ENCODE results near the gene HSFX3. TPM values are rescaled to one million over a fixed set of nuclear protein-coding genes. Genes with fewer than 3 reads are reported as not detected.
"Not testable (repeated sequence)": the region's sequence is repeated elsewhere in the genome, so short reads cannot be mapped to it uniquely, and the experiment has no call there.

HSFX3 gene
- total RNA-seq, 1 experiment from 2014 or later = not detected

DNA sequence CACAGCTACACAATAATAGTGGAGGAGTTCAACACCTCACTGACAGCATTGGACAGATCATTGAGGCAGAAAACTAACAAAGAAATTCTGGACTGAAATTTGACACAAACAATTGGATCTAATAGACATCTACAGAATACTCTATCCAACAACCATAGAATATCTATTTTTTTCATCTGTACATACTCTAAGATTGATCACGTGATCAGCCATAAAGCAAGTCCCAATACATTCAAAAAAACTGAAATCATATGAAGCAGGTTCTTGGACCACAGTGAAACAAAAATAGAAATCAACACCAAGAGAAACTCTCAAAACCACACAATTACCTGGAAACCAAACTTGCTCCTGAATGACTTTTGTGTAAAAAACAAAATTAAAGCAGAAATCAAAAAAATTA lies 32.4 kb downstream of the HSFX3 start:
- no peak for DNase-seq (ENCODE audit: low spot score)

DNA sequence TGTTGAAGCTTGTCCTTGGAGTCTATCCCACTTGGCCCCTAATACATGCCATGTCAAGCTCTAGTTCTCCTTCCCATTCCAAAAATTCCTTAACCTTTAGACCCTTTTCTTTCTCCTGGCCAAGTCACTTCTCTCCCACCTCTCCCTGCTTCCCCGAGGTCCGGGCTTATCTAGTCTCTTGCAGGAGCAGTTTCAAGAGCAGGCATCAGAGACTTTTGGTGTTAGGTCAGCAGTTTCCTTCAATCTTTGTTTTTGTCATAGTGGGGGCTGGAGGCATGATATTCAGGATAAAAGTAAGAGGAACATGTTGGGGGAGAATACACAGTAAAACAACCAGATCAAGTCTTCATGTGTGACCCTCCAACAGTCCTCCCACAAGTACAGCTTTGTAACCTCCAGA lies 33.1 kb downstream of the HSFX3 start:
- DNase-seq (ENCODE audit: low spot score) = no peak

DNA sequence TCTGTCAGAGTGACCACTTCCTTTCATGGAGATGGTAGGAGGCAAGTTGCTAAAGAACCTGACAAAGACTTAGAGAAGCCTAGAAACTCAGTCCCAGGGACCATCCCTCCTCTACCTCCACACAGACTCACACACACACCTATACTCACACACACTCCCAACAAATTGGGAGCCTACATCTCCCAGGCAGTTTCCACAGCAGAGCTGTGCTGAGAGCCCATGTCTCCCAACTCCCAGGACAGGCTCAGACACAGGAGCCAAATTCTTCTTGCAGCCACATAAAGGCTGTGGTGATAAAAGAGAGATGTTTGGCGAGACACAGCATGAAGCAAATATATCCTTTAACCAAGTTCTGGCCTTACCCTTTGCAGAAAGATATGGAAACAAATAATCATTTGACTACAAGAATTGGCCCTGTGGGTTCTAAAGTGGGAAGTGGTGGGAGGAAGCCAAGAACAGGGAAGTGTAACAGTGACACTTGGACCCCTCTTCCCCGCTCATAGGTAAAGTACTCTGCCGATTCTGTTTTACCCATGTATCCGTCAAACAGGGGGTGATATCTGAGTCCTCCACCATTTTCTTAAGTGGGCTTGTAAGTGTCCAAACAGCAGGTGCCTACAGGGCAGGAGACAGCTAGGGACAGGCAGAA lies 33.6 kb downstream of the HSFX3 start:
- no peak for DNase-seq (ENCODE audit: low spot score)

DNA sequence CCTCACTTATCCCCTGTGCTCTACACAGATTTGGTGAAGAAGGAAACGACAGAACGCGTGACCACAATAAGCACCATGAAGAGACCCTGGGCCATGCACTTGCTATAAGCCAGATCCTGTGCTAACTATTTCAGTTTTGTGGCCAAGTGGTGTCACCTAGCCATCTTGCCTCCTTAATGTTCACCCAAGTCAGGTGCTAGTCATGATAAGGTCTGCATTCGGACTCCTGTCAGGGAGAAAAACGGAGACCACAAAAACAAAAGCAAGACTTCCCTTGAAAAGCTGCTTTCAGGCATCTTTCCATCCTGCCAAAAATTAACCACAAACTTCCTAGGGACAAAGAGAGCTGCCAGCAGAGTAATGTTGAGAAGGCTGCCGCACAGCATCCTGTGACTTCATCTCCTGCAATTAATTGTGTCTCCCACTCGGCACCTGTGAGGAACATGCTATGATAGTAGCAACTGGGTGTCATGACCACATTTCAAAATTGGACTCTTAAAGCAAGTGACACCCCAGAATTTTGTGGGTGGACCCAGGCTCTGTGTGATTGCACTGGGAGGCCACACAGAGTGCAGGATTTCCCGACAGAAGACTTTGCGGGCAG lies 35.8 kb downstream of the HSFX3 start:
- DNase-seq (ENCODE audit: low spot score) = no peak

DNA sequence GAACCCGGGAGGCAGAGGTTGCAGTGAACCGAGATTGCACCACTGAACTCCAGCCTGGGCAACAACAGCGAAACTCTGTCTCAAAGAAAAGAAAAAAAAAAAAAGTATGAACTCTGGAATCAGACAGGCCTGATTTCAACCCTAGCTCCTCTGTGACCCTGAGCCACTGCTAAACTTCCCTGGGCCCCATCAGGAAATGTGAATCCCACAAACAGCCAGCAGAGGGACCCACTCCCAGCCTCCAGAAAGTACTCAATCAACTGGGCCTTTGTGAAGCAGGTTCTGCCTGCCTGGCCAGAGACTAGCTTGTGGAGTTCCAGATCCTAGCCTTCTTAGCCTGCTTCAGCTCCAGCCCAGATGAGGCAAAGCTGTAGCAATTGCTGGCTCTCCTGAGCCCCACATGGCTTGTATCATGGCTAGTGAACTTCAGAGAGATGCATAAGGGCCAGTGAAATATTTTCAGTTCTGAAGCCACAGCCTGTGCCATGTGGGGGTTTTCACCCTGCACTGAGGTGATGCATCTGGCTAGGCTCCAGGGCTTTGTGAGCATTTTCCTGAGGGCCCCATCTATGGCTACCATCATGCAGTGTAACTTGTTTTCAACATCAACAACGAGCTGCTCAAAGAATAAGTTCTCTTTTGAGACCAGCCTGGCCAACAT lies 37.4 kb downstream of the HSFX3 start:
- DNase-seq (ENCODE audit: low spot score) = peak; percentile 87

DNA sequence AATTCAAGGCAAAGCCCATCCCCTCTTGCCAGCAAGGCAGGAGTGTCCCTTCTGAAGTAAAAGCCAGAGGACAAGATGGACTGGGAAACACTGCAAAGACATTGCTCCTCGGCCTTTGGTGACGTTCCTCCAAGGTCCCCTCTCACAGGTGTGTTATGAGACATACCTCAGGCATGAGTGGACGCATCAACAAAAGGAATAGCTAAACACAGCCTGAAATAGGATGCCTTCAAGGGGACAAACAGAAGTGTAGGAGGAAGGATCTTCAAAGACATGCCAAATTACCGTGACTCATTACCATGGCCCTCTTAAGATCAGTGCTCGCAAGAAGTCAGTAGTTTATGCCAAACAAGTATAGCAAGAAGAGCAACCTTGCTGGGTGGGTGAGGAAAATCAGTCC lies 38.6 kb downstream of the HSFX3 start:
- DNase-seq (ENCODE audit: low spot score) = peak; percentile 72

DNA sequence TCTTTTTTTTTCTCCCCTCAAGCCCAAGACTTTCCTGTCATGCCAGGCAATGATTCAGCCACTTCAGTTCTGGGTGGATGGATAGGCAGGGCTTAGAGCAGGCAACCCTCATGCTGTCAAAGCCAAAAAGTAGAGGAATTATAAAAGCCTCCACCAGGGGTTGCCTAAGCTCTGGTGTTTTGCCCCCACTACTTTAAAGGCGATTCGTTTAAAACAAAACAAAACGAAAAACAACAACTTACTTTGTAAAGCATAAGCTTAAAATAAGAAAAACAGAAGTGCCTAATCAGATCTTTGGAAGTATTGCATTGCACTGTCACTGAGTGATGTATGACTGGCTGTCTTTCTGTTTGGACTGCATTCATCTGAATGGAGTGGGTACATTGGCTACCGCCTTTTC lies 39.3 kb downstream of the HSFX3 start:
- no peak for DNase-seq (ENCODE audit: low spot score)

DNA sequence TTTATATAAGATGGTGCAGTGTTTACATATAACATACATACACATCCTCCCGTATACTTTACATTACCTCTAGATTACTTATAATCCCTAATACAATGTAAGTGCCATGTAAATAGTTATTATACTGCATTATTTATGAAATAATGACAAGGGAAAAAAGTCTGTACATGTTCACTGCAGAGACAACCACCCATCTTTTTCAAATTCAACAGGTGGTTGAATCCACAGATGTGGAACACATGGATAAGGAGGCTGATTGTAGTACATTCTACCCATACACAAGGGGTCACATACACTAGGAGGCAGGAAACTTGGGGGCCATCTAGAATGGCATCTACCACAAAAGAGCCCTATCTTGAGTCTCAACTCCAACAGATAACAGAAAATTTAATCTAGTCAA lies 41.3 kb downstream of the HSFX3 start:
- no peak for DNase-seq (ENCODE audit: low spot score)

DNA sequence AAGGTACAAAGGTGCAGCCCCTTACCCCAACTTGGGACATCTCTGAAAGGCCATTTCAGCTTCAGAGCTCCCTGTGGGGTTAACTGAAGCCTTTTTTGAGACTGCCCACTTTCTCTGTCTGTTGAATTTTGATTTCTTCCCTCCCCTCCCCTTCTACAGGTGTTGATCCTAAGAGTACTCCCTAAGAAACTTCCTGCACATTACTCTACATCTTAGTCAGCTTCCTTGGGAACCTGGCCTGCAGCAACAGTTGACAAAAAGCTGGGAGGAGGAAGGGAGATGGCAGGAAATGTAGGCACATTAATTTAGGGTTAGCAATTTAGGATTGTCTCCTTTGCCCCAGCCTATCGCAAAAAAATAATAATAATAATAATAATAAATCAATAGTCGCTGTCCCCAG lies 43.4 kb downstream of the HSFX3 start:
- DNase-seq (ENCODE audit: low spot score) = no peak

DNA sequence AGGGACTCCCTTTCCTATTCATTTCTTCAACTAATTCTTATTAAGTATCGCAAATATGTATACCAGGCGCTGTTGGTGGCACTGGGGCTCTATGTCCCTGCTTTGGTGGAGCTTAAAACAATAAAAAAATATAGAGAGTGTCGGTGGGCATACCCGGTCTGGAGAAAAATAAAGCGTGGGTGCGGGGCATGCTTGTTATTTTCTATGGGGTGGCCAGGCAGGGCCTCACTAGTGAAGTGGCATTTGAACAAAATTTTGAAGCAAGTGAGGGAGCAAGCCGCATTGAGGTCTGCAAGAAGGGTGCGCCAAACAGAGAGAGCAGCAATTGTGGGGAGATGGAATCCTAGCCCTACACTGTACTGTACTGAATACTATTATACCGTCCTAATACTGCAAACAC lies 44.1 kb downstream of the HSFX3 start:
- no peak for DNase-seq (ENCODE audit: low spot score)

DNA sequence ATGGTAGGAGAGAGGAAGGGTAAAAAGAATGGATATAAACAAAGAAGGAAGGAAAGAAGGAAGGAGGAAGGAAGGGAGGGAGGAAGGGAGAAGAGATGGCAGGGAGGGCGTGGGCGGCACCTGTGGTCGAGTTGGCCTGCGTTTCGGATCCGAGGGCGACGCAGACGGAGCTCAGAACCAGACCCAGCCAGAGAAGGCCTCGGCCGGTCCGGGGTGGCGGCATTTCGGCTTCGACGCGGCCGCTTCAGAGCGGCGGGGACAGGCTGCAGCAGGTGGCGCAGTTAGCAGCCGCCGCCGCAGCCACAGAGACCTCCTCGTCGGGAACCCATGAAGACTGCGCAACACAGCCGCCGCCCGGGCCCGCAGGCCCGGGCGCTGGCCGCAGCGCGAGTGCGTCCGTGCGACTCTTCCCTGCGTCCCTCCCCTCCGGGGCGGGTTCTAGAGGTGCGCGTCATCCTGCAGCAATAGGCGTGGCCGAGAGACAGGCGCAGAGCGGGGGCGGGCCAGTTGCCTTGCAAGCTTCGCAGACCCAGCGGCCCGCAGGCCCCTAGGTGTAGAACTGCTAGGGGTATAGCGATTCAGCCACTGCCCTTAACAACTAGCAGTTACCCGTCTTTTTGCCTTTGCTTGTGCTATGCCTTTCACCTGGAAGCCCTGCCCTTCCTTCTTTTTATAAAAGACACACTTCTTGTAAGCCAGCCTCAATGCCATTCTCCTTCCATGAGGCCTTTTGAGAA lies 44.6 kb downstream of the HSFX3 start, which contains the start of gene IDS:
Gene IDS (minus strand): TSS at position 392 of the 737 bp plus-strand sequence. CDS start 169 bp downstream, at position 223.
- peak; percentile 94 for DNase-seq (ENCODE audit: low spot score)

DNA sequence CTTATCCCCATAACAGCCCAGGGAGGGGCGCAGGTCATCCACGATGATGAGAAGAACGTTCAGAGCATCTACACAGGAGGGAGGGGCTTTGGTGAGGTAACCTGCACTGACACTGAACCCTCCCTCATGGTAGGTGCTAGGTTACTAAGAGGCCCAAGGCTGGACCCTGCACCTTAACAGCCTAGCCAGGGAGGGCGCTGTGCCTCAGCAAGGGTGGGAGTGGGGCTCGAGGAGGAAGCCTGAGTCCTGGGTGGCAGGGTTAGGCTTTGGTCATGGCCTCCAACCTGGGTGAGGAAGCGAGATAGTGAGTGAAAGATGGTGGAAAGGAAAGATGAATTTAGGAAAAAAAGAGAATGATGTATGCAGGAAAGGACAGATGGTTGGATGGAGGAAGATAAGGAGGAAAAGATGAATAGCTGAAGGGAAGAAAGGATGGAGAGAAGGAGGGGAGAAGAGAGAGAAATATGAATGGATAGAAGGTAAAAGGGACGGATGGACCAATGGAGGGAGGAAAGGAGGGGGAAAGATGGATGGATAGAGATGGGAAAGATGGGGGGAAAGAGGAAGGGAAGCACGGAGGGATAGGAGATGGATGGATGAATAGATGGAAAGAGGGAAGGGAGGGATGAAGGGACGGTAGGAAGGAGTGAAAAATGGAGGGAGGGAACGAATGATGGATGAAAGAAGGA lies 45.4 kb downstream of the HSFX3 start:
- DNase-seq (ENCODE audit: low spot score) = peak; percentile 39

DNA sequence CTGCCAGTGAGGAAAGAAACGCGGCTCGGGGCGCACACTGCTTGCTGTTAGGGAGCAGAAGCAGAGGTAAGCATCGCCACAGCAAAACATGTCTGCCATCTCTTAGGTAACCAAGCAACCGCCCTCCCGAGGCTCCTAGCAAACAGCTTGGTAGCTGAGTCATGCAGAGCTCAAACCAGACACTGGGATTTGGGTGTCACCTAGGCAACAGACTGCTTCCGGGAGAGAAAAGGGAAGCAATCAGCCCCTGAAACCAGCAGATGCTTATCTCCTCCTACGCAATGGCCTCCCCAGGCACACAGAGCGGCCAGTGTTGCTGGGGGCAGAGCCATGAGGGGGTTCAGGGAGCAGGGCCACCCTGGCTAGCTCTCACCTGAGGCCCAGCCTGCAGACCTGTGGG lies 46.3 kb downstream of the HSFX3 start:
- DNase-seq (ENCODE audit: low spot score) = peak; percentile 51

DNA sequence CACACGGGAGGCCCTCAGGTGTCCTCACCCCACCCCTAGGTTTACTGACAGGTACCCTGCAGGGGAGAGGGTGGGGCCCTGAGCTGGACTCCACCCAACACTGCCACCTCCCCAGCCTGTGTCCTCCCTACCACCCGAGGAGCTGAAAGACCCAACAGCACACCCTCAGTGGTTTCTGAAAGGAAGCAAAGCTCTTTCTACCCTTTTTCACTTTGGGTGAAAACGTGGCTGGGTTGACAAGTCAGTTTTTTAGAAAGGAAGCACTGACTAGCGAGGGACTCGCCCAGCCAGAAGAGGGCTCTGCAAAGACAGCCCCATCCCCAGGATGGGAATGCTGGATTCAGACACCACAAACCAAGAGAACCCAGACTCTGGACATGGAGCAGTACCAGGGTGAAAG lies 46.8 kb downstream of the HSFX3 start:
- not testable (repeated sequence) for DNase-seq (ENCODE audit: low spot score)

DNA sequence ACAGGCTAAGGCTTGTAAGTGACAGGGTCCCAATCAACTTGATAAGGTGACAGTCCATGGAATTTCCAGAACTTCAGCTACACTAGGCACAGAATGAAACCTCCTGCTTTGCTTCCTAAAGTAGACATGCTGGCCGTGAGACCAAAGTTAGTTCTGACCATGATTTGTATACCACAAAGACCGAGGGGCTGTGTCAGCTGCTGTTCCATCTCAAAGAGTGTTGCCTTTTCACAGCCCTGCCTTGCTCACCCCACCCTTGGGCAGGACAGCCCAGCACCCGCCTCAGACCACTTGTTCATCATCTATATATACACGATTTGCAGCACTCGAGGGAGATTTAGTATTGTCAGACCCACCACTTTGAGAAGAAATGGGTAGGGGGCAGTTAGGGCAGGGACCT lies 50.0 kb downstream of the HSFX3 start:
- DNase-seq (ENCODE audit: low spot score) = no peak

DNA sequence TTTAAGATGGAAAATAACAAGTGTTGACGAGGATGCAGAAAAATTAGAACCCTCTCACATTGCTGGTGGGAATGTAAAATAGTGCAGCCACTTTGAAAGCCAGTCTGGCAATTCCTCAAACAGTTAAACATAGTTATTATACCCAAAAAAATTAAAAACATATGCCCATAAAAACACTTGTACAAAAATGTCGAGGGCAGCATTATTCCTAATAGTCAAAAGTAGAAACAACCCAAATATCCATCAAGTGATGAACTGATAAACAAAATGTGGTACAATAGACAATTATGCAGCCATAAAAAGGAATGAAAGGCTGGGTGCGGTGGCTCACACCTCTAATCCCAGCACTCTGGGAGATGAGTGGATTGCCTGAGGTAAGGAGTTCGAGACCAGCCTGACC lies 51.0 kb downstream of the HSFX3 start:
- DNase-seq (ENCODE audit: low spot score) = no peak

Other genes starting within 250 kb of the HSFX3 start
- 51.1 and 53.2 TPM in 2 replicates for gene IDS, start 44.6 kb downstream of the HSFX3 start, total RNA-seq (2014; rRNA removed; shearing (Covaris generic))
- 24.7 and 28.1 TPM in 2 replicates for gene EOLA1, start 8.9 kb downstream of the HSFX3 start, total RNA-seq (2014; rRNA removed; shearing (Covaris generic))
- gene MAGEA9B, start 37.5 kb upstream of the HSFX3 start, total RNA-seq (2014; rRNA removed; shearing (Covaris generic)) = not detected in 2 replicates
- gene HSFX2, start 45.4 kb upstream of the HSFX3 start, total RNA-seq (2014; rRNA removed; shearing (Covaris generic)) = 0.70 TPM in 1 of 2 replicates, not detected in the other
- gene TMEM185A, start 81.9 kb upstream of the HSFX3 start, total RNA-seq (2014; rRNA removed; shearing (Covaris generic)) = 12.3 and 25.0 TPM in 2 replicates
- gene MAGEA11, start 162.1 kb upstream of the HSFX3 start, total RNA-seq (2014; rRNA removed; shearing (Covaris generic)) = not detected in 2 replicates
- 0.26 and 0.86 TPM in 2 replicates for gene HSFX1, start 224.1 kb upstream of the HSFX3 start, total RNA-seq (2014; rRNA removed; shearing (Covaris generic))
- not detected in 2 replicates for gene MAGEA9, start 232.0 kb upstream of the HSFX3 start, total RNA-seq (2014; rRNA removed; shearing (Covaris generic))